Ecto neural progenitor cell (in vitro differentiated cells): ENCODE data around the gene TMEM203.

Experiments used
- DNase-seq: peaks from one replicate; pipeline ENCODE4 v3.0.0-alpha.2; 2018; ENCODE audit warnings: low spot score

TMEM203 gene

GRCh38 chr9:137228968-137229896 lies 23.8 kb upstream of the TMEM203 start:
- DNase-seq: no peak

GRCh38 chr9:137228506-137228967 lies 23.1 kb upstream of the TMEM203 start:
- DNase-seq: no peak

- DNase-seq: no peak
These were observed 22.5 kb upstream of the TMEM203 start for GRCh38 chr9:137227853-137228505.

- peak; percentile 88 for DNase-seq
These were observed 21.8 kb upstream of the TMEM203 start, which contains the start of gene RNF224 for GRCh38 chr9:137227054-137227852. Gene RNF224, plus strand, starts transcription at chr9:137227502. Its CDS starts 834 bp downstream, at chr9:137228336.

GRCh38 chr9:137226338-137227053 lies 21.0 kb upstream of the TMEM203 start:
- DNase-seq: no peak

- DNase-seq: no peak
These were observed 20.4 kb upstream of the TMEM203 start for GRCh38 chr9:137225699-137226331.

GRCh38 chr9:137224830-137225694 lies 19.6 kb upstream of the TMEM203 start, which contains the start of gene CYSRT1:
Gene CYSRT1, plus strand, starts transcription at chr9:137225174. Its CDS starts 448 bp downstream, at chr9:137225622.
- no peak for DNase-seq

- DNase-seq: peak; percentile 98
These were observed 17.9 kb upstream of the TMEM203 start for GRCh38 chr9:137223078-137223970.

- peak; percentile 70 for DNase-seq
These were observed 17.0 kb upstream of the TMEM203 start, which contains the start of gene RNF208 for GRCh38 chr9:137222190-137223077. Gene RNF208, minus strand, starts transcription at chr9:137222240. Its CDS starts 1,028 bp downstream, at chr9:137221212.

GRCh38 chr9:137221506-137222111 lies 16.2 kb upstream of the TMEM203 start:
- DNase-seq: peak; percentile 73

GRCh38 chr9:137221095-137221505 lies 15.7 kb upstream of the TMEM203 start:
- no peak for DNase-seq

- DNase-seq: no peak
These were observed 15.1 kb upstream of the TMEM203 start for GRCh38 chr9:137220317-137221094.

- no peak for DNase-seq
These were observed 14.4 kb upstream of the TMEM203 start for GRCh38 chr9:137219757-137220316.

GRCh38 chr9:137218754-137219271 lies 13.4 kb upstream of the TMEM203 start:
- no peak for DNase-seq

- DNase-seq: no peak
These were observed 12.8 kb upstream of the TMEM203 start for GRCh38 chr9:137218212-137218753.
